PC-3 (cell line): ENCODE results near the gene TCFL5.

Experiments
- EZH2 ChIP-seq: fragments of 300-600 bp; sonication (generic); IDR thresholded peaks from one replicate; pipeline ENCODE4 v1.6.1; 2017; ENCODE audit warnings: antibody characterized with exemption, mild to moderate bottlenecking, low read length; ENCODE audit not compliant: unreplicated experiment
- EZH2phosphoT487 ChIP-seq: fragments of 300-600 bp; sonication (generic); IDR thresholded peaks from 2 replicates; pipeline ENCODE4 v1.6.1; 2018; ENCODE audit warnings: mild to moderate bottlenecking, antibody characterized with exemption, low read length, borderline replicate concordance
- TF ChIP-seq, protein P1 (sequence below): fragments of 300-600 bp; sonication (generic); conservative IDR thresholded peaks from 2 replicates; pipeline ENCODE4 v1.5.1; 2017; ENCODE audit warnings: antibody characterized with exemption, low read depth, mild to moderate bottlenecking, low read length

DNA sequence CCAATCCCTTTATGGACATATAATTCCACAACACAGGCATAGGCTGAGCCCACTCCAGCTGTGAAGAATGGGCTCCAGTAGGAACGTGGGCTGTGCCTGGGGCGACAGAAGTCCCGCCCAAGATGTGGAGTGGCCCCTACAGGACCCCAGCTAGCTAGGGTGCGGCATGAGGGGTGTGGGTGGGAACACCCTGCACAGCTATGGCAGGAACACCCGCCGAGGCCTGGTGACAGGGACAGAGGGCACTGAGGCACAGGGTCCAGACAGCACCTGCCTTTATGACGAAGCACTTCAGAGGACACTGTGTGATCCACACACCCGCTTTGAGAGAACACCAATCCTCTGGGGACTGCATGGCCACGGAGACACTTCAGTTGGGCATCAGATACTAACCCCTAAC is 28.2 kb upstream of the TCFL5 start:
- TF ChIP-seq, protein P1, sequence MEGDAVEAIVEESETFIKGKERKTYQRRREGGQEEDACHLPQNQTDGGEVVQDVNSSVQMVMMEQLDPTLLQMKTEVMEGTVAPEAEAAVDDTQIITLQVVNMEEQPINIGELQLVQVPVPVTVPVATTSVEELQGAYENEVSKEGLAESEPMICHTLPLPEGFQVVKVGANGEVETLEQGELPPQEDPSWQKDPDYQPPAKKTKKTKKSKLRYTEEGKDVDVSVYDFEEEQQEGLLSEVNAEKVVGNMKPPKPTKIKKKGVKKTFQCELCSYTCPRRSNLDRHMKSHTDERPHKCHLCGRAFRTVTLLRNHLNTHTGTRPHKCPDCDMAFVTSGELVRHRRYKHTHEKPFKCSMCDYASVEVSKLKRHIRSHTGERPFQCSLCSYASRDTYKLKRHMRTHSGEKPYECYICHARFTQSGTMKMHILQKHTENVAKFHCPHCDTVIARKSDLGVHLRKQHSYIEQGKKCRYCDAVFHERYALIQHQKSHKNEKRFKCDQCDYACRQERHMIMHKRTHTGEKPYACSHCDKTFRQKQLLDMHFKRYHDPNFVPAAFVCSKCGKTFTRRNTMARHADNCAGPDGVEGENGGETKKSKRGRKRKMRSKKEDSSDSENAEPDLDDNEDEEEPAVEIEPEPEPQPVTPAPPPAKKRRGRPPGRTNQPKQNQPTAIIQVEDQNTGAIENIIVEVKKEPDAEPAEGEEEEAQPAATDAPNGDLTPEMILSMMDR: no peak
- no peak for TF ChIP-seq EZH2phosphoT487
- TF ChIP-seq EZH2: no peak
